Neuronal stem cell (in vitro differentiated cells): ENCODE measurements around the gene ZNF732.

Experiments
- DNase-seq: peaks from one replicate; pipeline ENCODE4 v3.0.0-alpha.2; 2013; ENCODE audit warnings: low spot score
- H2AFZ ChIP-seq: one replicate; pipeline ENCODE4 v1.6.1; 2013; ENCODE audit warnings: mild to moderate bottlenecking, low read length, inconsistent platforms
- H2AK5ac ChIP-seq: 2 replicates; pipeline ENCODE4 v1.6.1; 2013; ENCODE audit warnings: low read depth, mild to moderate bottlenecking, inconsistent platforms, low read length, moderate library complexity, mixed read lengths
- H2BK120ac ChIP-seq: 2 replicates; pipeline ENCODE4 v1.6.1; 2013; ENCODE audit warnings: low read depth, mild to moderate bottlenecking, inconsistent platforms, low read length, moderate library complexity, mixed read lengths
- H2BK12ac ChIP-seq: one replicate; pipeline ENCODE4 v1.6.1; 2013; ENCODE audit warnings: low read length, inconsistent platforms
- H2BK15ac ChIP-seq: 2 replicates; pipeline ENCODE4 v1.6.1; 2013; ENCODE audit warnings: mild to moderate bottlenecking, low read length, inconsistent platforms, mixed read lengths
- H2BK5ac ChIP-seq: one replicate; pipeline ENCODE4 v1.6.1; 2013; ENCODE audit warnings: inconsistent platforms, mild to moderate bottlenecking, low read length, moderate library complexity
- H3K14ac ChIP-seq: one replicate; pipeline ENCODE4 v1.6.1; 2013; ENCODE audit warnings: low read length, inconsistent platforms
- H3K18ac ChIP-seq: 2 replicates; pipeline ENCODE4 v1.6.1; 2013; ENCODE audit warnings: low read length, inconsistent platforms
- H3K23ac ChIP-seq: 2 replicates; pipeline ENCODE4 v1.6.1; 2013; ENCODE audit warnings: low read depth, mild to moderate bottlenecking, mixed read lengths, low read length, inconsistent platforms; ENCODE audit not compliant: poor library complexity
- H3K27ac ChIP-seq: replicated peaks from 3 replicates; pipeline ENCODE4 v1.5.1; 2013; ENCODE audit warnings: low read length, inconsistent platforms
- H3K27me3 ChIP-seq, 3 experiments: 2 replicates each; pipeline ENCODE4 v1.6.1; 2013; ENCODE audit warnings: low read length in 3 of 3, mild to moderate bottlenecking in 2 of 3, inconsistent platforms in 1 of 3, low read depth in 1 of 3, mixed read lengths in 1 of 3, moderate library complexity in 1 of 3; ENCODE audit not compliant: control insufficient read depth in 3 of 3, insufficient read depth in 3 of 3
- H3K36me3 ChIP-seq, 2 donors: replicated peaks in 1 of 2; 2 replicates each; pipeline ENCODE4 v1.6.1; 2013; ENCODE audit warnings: low read length in 2 of 2; ENCODE audit not compliant: control insufficient read depth in 2 of 2, insufficient read depth in 2 of 2
- H3K4ac ChIP-seq: 2 replicates; pipeline ENCODE4 v1.6.1; 2013; ENCODE audit warnings: inconsistent platforms, mild to moderate bottlenecking, low read length, moderate library complexity
- H3K4me1 ChIP-seq, 2 donors: 1 replicate in 1 of 2; 2 replicates in 1 of 2; pipeline ENCODE4 v1.6.1; 2013; ENCODE audit warnings: low read length in 2 of 2, low read depth in 1 of 2; ENCODE audit not compliant: control insufficient read depth in 2 of 2, insufficient read depth in 1 of 2
- H3K4me2 ChIP-seq: one replicate; pipeline ENCODE4 v1.6.1; 2013; ENCODE audit warnings: mild to moderate bottlenecking, low read length, inconsistent platforms; ENCODE audit not compliant: insufficient read depth, poor library complexity, severe bottlenecking
- H3K4me3 ChIP-seq, 2 donors: 2 replicates each; pipeline ENCODE4 v1.5.1; 2013; ENCODE audit warnings: low read length in 2 of 2, mild to moderate bottlenecking in 2 of 2, inconsistent platforms in 1 of 2, moderate library complexity in 1 of 2
- H3K79me1 ChIP-seq: one replicate; pipeline ENCODE4 v1.6.1; 2013; ENCODE audit warnings: low read depth, mild to moderate bottlenecking, inconsistent platforms, low read length, moderate library complexity
- H3K9ac ChIP-seq: one replicate; pipeline ENCODE4 v1.6.1; 2013; ENCODE audit warnings: mild to moderate bottlenecking, low read depth, low read length, inconsistent platforms; ENCODE audit not compliant: poor library complexity
- H3K9me3 ChIP-seq, 2 donors: replicated peaks in 1 of 2; 2 replicates each; pipeline versions ENCODE3 to v1.6.1; 2013; ENCODE audit warnings: low read length in 2 of 2, mild to moderate bottlenecking in 2 of 2, inconsistent platforms in 1 of 2, low read depth in 1 of 2, mixed read lengths in 1 of 2, moderate library complexity in 1 of 2; ENCODE audit not compliant: control insufficient read depth in 2 of 2, insufficient read depth in 1 of 2
- H4K8ac ChIP-seq: one replicate; pipeline ENCODE4 v1.6.1; 2013; ENCODE audit warnings: low read depth, mild to moderate bottlenecking, inconsistent platforms, low read length, moderate library complexity
- H4K91ac ChIP-seq: one replicate; pipeline ENCODE4 v1.6.1; 2013; ENCODE audit warnings: low read length, low read depth, mild to moderate bottlenecking, inconsistent platforms; ENCODE audit not compliant: poor library complexity
- WGBS, 2 donors: extraction: QIAGEN DNeasy Blood & Tissue Kit; methylation state at CpG; one replicate each; pipeline ENCODE4 v1.1.7; 2013; ENCODE audit warnings: missing lambda C conversion rate in 2 of 2, mixed read lengths in 1 of 2; ENCODE audit not compliant: insufficient read length in 2 of 2, insufficient replicate concordance in 1 of 2; ENCODE audit errors: extremely low coverage in 2 of 2; 5-methylcytosine and 5-hydroxymethylcytosine counted together

Gene ZNF732

GRCh38 chr4:336099-336892 is 31.0 kb upstream of the ZNF732 start:
- Histone ChIP-seq H3K14ac (no peak overlapping the region), H3K27me3 (peaks cover 0 to 13% (median 0%) of the 10 kb centered on the region in 3 experiments), H3K79me1 (peaks cover 5% of the 10 kb centered on the region), H4K91ac (no peak overlapping the region), H4K8ac (no peak overlapping the region), H3K27ac (no peak overlapping the region), H3K18ac (peak overlapping the region; percentile 98), H2BK120ac (peak overlapping the region; percentile 77), H3K4ac (no peak overlapping the region), H2BK15ac (peak overlapping the region; percentile 94), H3K4me1 (peaks cover 0 to 6% of the 10 kb centered on the region in 2 donors), H2AFZ (peak overlapping the region; percentile 93), H3K23ac (peak overlapping the region; percentile 99), H3K4me2 (peak overlapping the region; percentile 85), H2AK5ac (no peak overlapping the region), H2BK5ac (peak overlapping the region; percentile 94), H3K9ac (peak overlapping the region; percentile 94), H3K4me3 (peak overlapping the region; percentile 93 to 99), H2BK12ac (no peak overlapping the region), H3K36me3 (peaks cover 0 to 26% of the 10 kb centered on the region in 2 donors), H3K9me3 (peaks cover 0 to 44% of the 10 kb centered on the region in 2 donors)
- no CpG with 5 or more reads among the region's 71 CpGs for WGBS, 2 donors
- peak; percentile 15 for DNase-seq

- peaks cover 5% of the 10 kb centered on the region for H3K79me1 ChIP-seq
- no peak overlapping the region for H4K91ac ChIP-seq
- no peak overlapping the region for H4K8ac ChIP-seq
- H3K14ac ChIP-seq, result no peak overlapping the region
- no peak overlapping the region for H2AK5ac ChIP-seq
- no peak overlapping the region for H2AFZ ChIP-seq
- no peak overlapping the region for H3K9ac ChIP-seq
- no peak overlapping the region for H3K4me2 ChIP-seq
- no peak overlapping the region for H2BK5ac ChIP-seq
- no peak overlapping the region for H2BK15ac ChIP-seq
- WGBS, 2 donors, result no CpG with 5 or more reads among the region's 2 CpGs
- DNase-seq, result no peak
- peaks cover 0 to 18% of the 10 kb centered on the region in 2 donors for H3K36me3 ChIP-seq
- no peak overlapping the region for H2BK120ac ChIP-seq
- no peak overlapping the region for H2BK12ac ChIP-seq
- no peak overlapping the region for H3K27ac ChIP-seq
- H3K27me3 ChIP-seq, result peaks cover 0 to 13% (median 0%) of the 10 kb centered on the region in 3 experiments
- H3K4ac ChIP-seq, result no peak overlapping the region
- H3K9me3 ChIP-seq, result peaks cover 0 to 36% of the 10 kb centered on the region in 2 donors
- H3K4me1 ChIP-seq, result peaks cover 0 to 6% of the 10 kb centered on the region in 2 donors
- no peak overlapping the region for H3K23ac ChIP-seq
- H3K18ac ChIP-seq, result no peak overlapping the region
- H3K4me3 ChIP-seq, result no peak overlapping the region
Measured at GRCh38 chr4:335515-335914, 30.2 kb upstream of the ZNF732 start.

GRCh38 chr4:328729-329128 is 23.5 kb upstream of the ZNF732 start:
- no peak for DNase-seq
- no peak overlapping the region for H2AFZ ChIP-seq
- no peaks in the 10 kb centered on the region for H3K4me1 ChIP-seq
- H2BK120ac ChIP-seq, result no peak overlapping the region
- H3K36me3 ChIP-seq, result no peaks in the 10 kb centered on the region
- H3K18ac ChIP-seq, result no peak overlapping the region
- peaks cover 0 to 2% (median 0%) of the 10 kb centered on the region in 3 experiments for H3K27me3 ChIP-seq
- H3K23ac ChIP-seq, result no peak overlapping the region
- no peak overlapping the region for H3K14ac ChIP-seq
- H2BK5ac ChIP-seq, result no peak overlapping the region
- no peak overlapping the region for H2BK12ac ChIP-seq
- no peak overlapping the region for H2BK15ac ChIP-seq
- no peak overlapping the region for H3K9ac ChIP-seq
- H3K79me1 ChIP-seq, result no peaks in the 10 kb centered on the region
- no peak overlapping the region for H3K4me3 ChIP-seq
- no CpG with 5 or more reads among the region's 8 CpGs for WGBS, 2 donors
- H4K91ac ChIP-seq, result no peak overlapping the region
- peaks cover 0 to 4% of the 10 kb centered on the region in 2 donors for H3K9me3 ChIP-seq
- H3K4ac ChIP-seq, result no peak overlapping the region
- no peak overlapping the region for H3K27ac ChIP-seq
- H4K8ac ChIP-seq, result no peak overlapping the region
- no peak overlapping the region for H2AK5ac ChIP-seq
- no peak overlapping the region for H3K4me2 ChIP-seq

GRCh38 chr4:314296-314903 is 9.1 kb upstream of the ZNF732 start:
- Histone ChIP-seq H3K4me1 (no peaks in the 10 kb centered on the region), H2BK5ac (no peak overlapping the region), H2BK12ac (no peak overlapping the region), H3K9me3 (peaks cover 4 to 6% of the 10 kb centered on the region in 2 donors), H3K23ac (no peak overlapping the region), H2BK120ac (no peak overlapping the region), H3K14ac (no peak overlapping the region), H3K4me3 (no peak overlapping the region), H3K27me3 (no peaks in the 10 kb centered on the region), H2AK5ac (no peak overlapping the region), H4K91ac (no peak overlapping the region), H2BK15ac (no peak overlapping the region), H3K27ac (no peak overlapping the region), H3K4ac (no peak overlapping the region), H3K18ac (no peak overlapping the region), H3K36me3 (no peaks in the 10 kb centered on the region), H3K9ac (no peak overlapping the region), H2AFZ (no peak overlapping the region), H4K8ac (no peak overlapping the region), H3K79me1 (peaks cover 2% of the 10 kb centered on the region), H3K4me2 (no peak overlapping the region)
- DNase-seq, result no peak
- no CpG with 5 or more reads among the region's 1 CpG for WGBS, 2 donors
